ENCODE results near the gene NDUFC2. TPM values are rescaled to one million over a fixed set of nuclear protein-coding genes. Genes with fewer than 3 reads are reported as not detected.

Gene NDUFC2
- total and polyA plus RNA-seq, 2 of the 13 experiments (the other 11 are each of a cell fraction or from before 2014, with no cell fraction given), result 256 to 363 TPM

DNA sequence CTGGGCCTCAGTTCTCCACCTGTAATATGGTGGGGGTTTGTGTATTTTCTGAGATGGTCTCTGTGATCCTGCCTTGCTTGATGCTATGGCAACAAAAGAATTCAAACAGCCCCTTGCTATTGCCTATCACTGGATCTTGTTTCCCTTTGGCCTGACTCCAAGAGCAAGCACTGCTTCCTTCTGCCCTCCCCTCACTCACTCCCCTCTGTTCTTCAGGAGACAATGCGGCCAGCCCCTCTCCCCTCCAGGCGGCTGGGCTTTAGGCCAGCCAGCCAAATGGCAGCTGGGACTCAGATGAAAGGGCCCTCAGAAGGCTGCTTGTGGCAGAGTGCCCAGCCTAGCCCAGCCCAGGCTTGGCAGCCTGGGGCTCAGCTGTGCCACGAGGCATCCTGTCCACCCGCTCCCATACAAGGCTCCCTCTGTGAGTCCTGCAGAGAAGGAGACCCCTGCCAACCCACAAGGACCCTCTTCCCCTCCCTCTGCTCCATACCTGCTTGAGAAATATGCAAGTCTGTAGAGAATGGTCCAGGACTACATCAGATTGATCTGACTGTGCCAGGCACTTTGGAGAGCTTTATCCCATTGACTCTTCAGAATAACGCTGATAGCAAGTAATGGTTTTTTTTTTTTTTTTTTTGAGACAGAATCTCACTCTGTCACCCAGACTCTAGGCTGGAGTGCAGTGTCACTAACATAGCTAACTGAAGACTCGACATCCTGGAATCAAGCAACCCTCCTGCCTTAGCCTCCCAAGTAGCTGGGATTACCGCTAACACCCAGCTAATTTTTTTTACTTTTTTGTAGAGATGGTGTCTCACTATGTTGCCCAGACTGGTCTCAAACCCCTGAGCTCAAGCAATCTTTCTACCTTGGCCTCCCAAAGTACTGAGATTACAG, 49.0 kb downstream of the NDUFC2 start:
- H2AFZ ChIP-seq (ENCODE audit: low read length), result peak overlapping the region; percentile 28
- in situ Hi-C loops (cut with HindIII; ENCODE audit: extremely low pct_ligation_motif_present, low pct_unique_long_range_greater_than_20kb), result no loop called here
- H3K79me2 ChIP-seq (ENCODE audit: insufficient read depth, low read length), result no peaks in the 10 kb centered on the region
- CTCF ChIA-PET (ENCODE audit: low intra/inter-chr PET ratio, low total read pairs), result no interaction called here
- DNase-seq (ENCODE audit: low spot score) (peak; percentile 55), ATAC-seq (peak; percentile 36), FAIRE-seq (no peak)
- peak overlapping the region in 2 of 3 experiments; percentile 28 to 50; a peak in 3 of 6 replicates for H3K4me3 ChIP-seq (replicated peaks in 1 of 3; ENCODE audit: insufficient read depth in 1 of 3, low read depth in 2 of 3, low read length in 3 of 3)
- H4K20me1 ChIP-seq (ENCODE audit: insufficient read depth, low read length), result no peaks in the 10 kb centered on the region
- H3K4me2 ChIP-seq (ENCODE audit: low read depth, low read length), result peak overlapping the region; percentile 74
- 29% methylated on average over 6 of the region's 7 CpGs for WGBS (ENCODE audit: low lambda C conversion rate)
- H3K4me1 ChIP-seq (ENCODE audit: insufficient read depth, low read length), result peaks cover 75% of the 10 kb centered on the region
- peak overlapping the region; percentile 41 for H3K9ac ChIP-seq (ENCODE audit: insufficient read depth, low read depth, low read length)
- intact Hi-C loops (cut with micrococcal nuclease; ENCODE audit: unreplicated experiment), result no loop called here
- no TSS peak for BruUV-seq (replicated peaks)
- H3K9me3 ChIP-seq (ENCODE audit: low read length), result no peaks in the 10 kb centered on the region
- H3K27ac ChIP-seq (ENCODE audit: extremely low read length, insufficient read depth, low read length), result no peak overlapping the region
- no peaks in the 10 kb centered on the region for H3K36me3 ChIP-seq (replicated peaks in 1 of 2; ENCODE audit: control insufficient read depth in 1 of 2, insufficient read depth in 2 of 2, low read length in 2 of 2)
- no peaks in the 10 kb centered on the region for H3K27me3 ChIP-seq (ENCODE audit: control insufficient read depth in 1 of 2, insufficient read depth in 2 of 2, low read length in 2 of 2)
- POLR2A ChIA-PET, result interaction anchor here (0.7 to 1.4 kb wide), 3 partner anchors 21 to 36 kb away, joined by 3 to 6 read pairs (median 3); partner anchors contain the start of gene INTS4
- TF ChIP-seq, protein P1, sequence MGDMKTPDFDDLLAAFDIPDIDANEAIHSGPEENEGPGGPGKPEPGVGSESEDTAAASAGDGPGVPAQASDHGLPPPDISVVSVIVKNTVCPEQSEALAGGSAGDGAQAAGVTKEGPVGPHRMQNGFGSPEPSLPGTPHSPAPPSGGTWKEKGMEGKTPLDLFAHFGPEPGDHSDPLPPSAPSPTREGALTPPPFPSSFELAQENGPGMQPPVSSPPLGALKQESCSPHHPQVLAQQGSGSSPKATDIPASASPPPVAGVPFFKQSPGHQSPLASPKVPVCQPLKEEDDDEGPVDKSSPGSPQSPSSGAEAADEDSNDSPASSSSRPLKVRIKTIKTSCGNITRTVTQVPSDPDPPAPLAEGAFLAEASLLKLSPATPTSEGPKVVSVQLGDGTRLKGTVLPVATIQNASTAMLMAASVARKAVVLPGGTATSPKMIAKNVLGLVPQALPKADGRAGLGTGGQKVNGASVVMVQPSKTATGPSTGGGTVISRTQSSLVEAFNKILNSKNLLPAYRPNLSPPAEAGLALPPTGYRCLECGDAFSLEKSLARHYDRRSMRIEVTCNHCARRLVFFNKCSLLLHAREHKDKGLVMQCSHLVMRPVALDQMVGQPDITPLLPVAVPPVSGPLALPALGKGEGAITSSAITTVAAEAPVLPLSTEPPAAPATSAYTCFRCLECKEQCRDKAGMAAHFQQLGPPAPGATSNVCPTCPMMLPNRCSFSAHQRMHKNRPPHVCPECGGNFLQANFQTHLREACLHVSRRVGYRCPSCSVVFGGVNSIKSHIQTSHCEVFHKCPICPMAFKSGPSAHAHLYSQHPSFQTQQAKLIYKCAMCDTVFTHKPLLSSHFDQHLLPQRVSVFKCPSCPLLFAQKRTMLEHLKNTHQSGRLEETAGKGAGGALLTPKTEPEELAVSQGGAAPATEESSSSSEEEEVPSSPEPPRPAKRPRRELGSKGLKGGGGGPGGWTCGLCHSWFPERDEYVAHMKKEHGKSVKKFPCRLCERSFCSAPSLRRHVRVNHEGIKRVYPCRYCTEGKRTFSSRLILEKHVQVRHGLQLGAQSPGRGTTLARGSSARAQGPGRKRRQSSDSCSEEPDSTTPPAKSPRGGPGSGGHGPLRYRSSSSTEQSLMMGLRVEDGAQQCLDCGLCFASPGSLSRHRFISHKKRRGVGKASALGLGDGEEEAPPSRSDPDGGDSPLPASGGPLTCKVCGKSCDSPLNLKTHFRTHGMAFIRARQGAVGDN (CRISPR knock-in tag; IDR thresholded peaks at IDR 0.05), result peak; percentile 39
- TF ChIP-seq, protein P2, sequence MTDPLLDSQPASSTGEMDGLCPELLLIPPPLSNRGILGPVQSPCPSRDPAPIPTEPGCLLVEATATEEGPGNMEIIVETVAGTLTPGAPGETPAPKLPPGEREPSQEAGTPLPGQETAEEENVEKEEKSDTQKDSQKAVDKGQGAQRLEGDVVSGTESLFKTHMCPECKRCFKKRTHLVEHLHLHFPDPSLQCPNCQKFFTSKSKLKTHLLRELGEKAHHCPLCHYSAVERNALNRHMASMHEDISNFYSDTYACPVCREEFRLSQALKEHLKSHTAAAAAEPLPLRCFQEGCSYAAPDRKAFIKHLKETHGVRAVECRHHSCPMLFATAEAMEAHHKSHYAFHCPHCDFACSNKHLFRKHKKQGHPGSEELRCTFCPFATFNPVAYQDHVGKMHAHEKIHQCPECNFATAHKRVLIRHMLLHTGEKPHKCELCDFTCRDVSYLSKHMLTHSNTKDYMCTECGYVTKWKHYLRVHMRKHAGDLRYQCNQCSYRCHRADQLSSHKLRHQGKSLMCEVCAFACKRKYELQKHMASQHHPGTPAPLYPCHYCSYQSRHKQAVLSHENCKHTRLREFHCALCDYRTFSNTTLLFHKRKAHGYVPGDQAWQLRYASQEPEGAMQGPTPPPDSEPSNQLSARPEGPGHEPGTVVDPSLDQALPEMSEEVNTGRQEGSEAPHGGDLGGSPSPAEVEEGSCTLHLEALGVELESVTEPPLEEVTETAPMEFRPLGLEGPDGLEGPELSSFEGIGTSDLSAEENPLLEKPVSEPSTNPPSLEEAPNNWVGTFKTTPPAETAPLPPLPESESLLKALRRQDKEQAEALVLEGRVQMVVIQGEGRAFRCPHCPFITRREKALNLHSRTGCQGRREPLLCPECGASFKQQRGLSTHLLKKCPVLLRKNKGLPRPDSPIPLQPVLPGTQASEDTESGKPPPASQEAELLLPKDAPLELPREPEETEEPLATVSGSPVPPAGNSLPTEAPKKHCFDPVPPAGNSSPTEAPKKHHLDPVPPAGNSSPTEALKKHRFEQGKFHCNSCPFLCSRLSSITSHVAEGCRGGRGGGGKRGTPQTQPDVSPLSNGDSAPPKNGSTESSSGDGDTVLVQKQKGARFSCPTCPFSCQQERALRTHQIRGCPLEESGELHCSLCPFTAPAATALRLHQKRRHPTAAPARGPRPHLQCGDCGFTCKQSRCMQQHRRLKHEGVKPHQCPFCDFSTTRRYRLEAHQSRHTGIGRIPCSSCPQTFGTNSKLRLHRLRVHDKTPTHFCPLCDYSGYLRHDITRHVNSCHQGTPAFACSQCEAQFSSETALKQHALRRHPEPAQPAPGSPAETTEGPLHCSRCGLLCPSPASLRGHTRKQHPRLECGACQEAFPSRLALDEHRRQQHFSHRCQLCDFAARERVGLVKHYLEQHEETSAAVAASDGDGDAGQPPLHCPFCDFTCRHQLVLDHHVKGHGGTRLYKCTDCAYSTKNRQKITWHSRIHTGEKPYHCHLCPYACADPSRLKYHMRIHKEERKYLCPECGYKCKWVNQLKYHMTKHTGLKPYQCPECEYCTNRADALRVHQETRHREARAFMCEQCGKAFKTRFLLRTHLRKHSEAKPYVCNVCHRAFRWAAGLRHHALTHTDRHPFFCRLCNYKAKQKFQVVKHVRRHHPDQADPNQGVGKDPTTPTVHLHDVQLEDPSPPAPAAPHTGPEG (CRISPR knock-in tag; IDR thresholded peaks at IDR 0.05), result no peak
- TF ChIP-seq ZNF335 (CRISPR knock-in tag; IDR thresholded peaks at IDR 0.05) (no peak), ZNF598 (CRISPR knock-in tag; IDR thresholded peaks at IDR 0.05; ENCODE audit: borderline replicate concordance) (no peak), RXRA (CRISPR knock-in tag; IDR thresholded peaks at IDR 0.05) (0 out of 2 replicates have a peak, but pooled peaks have one; percentile 21)
- TF ChIP-seq, protein P3, sequence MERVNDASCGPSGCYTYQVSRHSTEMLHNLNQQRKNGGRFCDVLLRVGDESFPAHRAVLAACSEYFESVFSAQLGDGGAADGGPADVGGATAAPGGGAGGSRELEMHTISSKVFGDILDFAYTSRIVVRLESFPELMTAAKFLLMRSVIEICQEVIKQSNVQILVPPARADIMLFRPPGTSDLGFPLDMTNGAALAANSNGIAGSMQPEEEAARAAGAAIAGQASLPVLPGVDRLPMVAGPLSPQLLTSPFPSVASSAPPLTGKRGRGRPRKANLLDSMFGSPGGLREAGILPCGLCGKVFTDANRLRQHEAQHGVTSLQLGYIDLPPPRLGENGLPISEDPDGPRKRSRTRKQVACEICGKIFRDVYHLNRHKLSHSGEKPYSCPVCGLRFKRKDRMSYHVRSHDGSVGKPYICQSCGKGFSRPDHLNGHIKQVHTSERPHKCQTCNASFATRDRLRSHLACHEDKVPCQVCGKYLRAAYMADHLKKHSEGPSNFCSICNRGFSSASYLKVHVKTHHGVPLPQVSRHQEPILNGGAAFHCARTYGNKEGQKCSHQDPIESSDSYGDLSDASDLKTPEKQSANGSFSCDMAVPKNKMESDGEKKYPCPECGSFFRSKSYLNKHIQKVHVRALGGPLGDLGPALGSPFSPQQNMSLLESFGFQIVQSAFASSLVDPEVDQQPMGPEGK (CRISPR knock-in tag; IDR thresholded peaks at IDR 0.05), result peak; percentile 27; the same call in 1 of the 2 replicates
- TF ChIP-seq, protein P4, sequence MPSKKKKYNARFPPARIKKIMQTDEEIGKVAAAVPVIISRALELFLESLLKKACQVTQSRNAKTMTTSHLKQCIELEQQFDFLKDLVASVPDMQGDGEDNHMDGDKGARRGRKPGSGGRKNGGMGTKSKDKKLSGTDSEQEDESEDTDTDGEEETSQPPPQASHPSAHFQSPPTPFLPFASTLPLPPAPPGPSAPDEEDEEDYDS (CRISPR knock-in tag; IDR thresholded peaks at IDR 0.05), result 0 out of 2 replicates have a peak, but pooled peaks have one; percentile 16
